SIG-M5 treated with dmso at 0.1 percent for 504 hours (cell line): ENCODE measurements around the gene MSH6.

Source experiments
- DNase-seq: peaks from one replicate; lab custom pipeline; 2025; ENCODE audit not compliant: unreplicated experiment; lab: John Stamatoyannopoulos, UW

The MSH6 gene

GRCh38 chr2:47783486-47784351, 774 bp downstream of the MSH6 start:
- DNase-seq: peak; percentile 78

GRCh38 chr2:47784352-47784851, 1.5 kb downstream of the MSH6 start:
- DNase-seq: no peak

- peak; percentile 89 for DNase-seq
These were observed 3.0 kb downstream of the MSH6 start for GRCh38 chr2:47785986-47786385.

- DNase-seq: no peak
These were observed 13.2 kb downstream of the MSH6 start for GRCh38 chr2:47796090-47796697.

GRCh38 chr2:47798631-47799030, 15.7 kb downstream of the MSH6 start:
- DNase-seq: peak; percentile 47

- peak; percentile 23 for DNase-seq
These were observed 16.2 kb downstream of the MSH6 start for GRCh38 chr2:47799031-47799609.

GRCh38 chr2:47801118-47801517, 18.2 kb downstream of the MSH6 start:
- DNase-seq: no peak

GRCh38 chr2:47803363-47803762, 20.4 kb downstream of the MSH6 start:
- DNase-seq: no peak

GRCh38 chr2:47803770-47804169, 20.8 kb downstream of the MSH6 start:
- no peak for DNase-seq

- DNase-seq: no peak
These were observed 22.9 kb downstream of the MSH6 start for GRCh38 chr2:47805850-47806249.

- DNase-seq: no peak
These were observed 25.7 kb downstream of the MSH6 start for GRCh38 chr2:47808614-47809013.

- no peak for DNase-seq
These were observed 27.0 kb downstream of the MSH6 start for GRCh38 chr2:47809903-47810302.

- no peak for DNase-seq
These were observed 27.9 kb downstream of the MSH6 start for GRCh38 chr2:47810850-47811249.

GRCh38 chr2:47811668-47812067, 28.7 kb downstream of the MSH6 start:
- DNase-seq: no peak

GRCh38 chr2:47815764-47816163, 32.8 kb downstream of the MSH6 start:
- no peak for DNase-seq

GRCh38 chr2:47818777-47819176, 35.8 kb downstream of the MSH6 start:
- DNase-seq: no peak

- no peak for DNase-seq
These were observed 36.9 kb downstream of the MSH6 start for GRCh38 chr2:47819834-47820233.

- DNase-seq: no peak
These were observed 39.6 kb downstream of the MSH6 start for GRCh38 chr2:47822518-47822917.

- DNase-seq: no peak
These were observed 50.6 kb downstream of the MSH6 start for GRCh38 chr2:47833516-47833968.

- DNase-seq: no peak
These were observed 55.3 kb downstream of the MSH6 start for GRCh38 chr2:47838249-47838648.

GRCh38 chr2:47838686-47839085, 55.7 kb downstream of the MSH6 start:
- DNase-seq: no peak

- DNase-seq: no peak
These were observed 59.9 kb downstream of the MSH6 start for GRCh38 chr2:47842846-47843245.
